Glomerular endothelial cell (primary cell): ENCODE results near the gene MAP1LC3B. TPM values are rescaled to one million over a fixed set of nuclear protein-coding genes. Genes with fewer than 3 reads are reported as not detected.

Source experiments
- DNase-seq: peaks from one replicate; pipeline ENCODE4 v3.0.0-alpha.2; 2011; ENCODE audit warnings: low read depth, low spot score; ENCODE audit errors: extremely low read depth
- total RNA-seq: library from RNA; depleted of rRNA; stranded (reverse); fragments of >200 nt; gene quantifications from 2 replicates; pipeline ENCODE4 v1.2.3, GENCODE V29; 2015

MAP1LC3B gene
- total RNA-seq, 1 donor from 2014 or later = 142 TPM

- no peak for DNase-seq
Observed at GRCh38 chr16:87451563-87452210, 59.6 kb downstream of the MAP1LC3B start.

- DNase-seq = no peak
Observed at GRCh38 chr16:87453326-87453725, 61.2 kb downstream of the MAP1LC3B start.

Other genes starting within 250 kb of the MAP1LC3B start
- 1.6 and 3.5 TPM in 2 replicates for gene C16orf95, start 74.9 kb upstream of the MAP1LC3B start, total RNA-seq
- gene FBXO31, start 8.6 kb upstream of the MAP1LC3B start, total RNA-seq = 33.5 and 34.9 TPM in 2 replicates
- gene ZCCHC14, start 100.7 kb downstream of the MAP1LC3B start, total RNA-seq = 7.1 and 20.1 TPM in 2 replicates
- 0.23 and 1.0 TPM in 2 replicates for gene JPH3, start 210.2 kb downstream of the MAP1LC3B start, total RNA-seq